ENCODE results near the gene ADAMTS14. TPM values are rescaled to one million over a fixed set of nuclear protein-coding genes. Genes with fewer than 3 reads are reported as not detected.

The ADAMTS14 gene
- total RNA-seq, 2 donors from 2014 or later, result 0.24 to 0.37 TPM

DNA sequence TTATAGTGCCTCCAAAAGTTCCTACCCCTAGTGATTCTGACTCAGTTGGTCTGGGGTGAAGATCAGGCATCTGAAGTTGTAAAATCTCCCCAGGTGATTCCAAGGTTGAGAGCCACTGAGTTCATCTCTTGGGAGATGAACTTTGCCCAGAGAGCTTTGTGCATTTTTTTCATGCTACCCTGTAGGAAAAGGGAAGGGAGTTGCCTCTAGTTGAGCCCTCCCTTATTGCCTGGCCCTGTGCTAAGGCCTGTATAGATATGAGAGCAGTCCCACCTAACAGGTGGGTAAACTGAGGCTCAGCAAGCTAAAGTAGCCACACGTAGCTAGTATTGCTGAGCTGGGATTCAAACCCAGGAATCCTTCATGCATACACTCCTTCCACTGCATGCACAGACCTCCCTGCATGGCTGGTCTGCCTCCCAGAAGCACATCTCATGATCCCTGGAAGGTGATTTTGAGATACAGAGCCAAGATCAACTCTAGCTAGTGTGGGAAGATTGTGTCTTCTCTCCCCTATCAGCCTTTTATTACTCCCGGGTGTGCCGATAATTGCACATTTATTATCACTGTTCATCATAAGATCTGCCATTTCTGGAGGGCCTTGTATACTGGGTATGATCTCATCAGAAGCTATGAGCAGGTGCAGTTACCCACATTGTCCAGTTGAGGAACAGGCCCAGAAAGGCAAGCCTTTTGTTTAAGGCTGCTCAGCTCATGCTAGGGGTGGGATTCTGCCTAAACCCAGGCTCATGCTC is 65.9 kb downstream of the ADAMTS14 start:
- H3K27ac Mint-ChIP-seq, result no peak overlapping the region
- no peaks in the 10 kb centered on the region for H3K9me3 Mint-ChIP-seq
- DNase-seq (no peak), ATAC-seq (replicated peaks in 1 of 2) (no peak)
- H3K36me3 Mint-ChIP-seq (ENCODE audit: insufficient read depth in 2 of 2), result no peaks in the 10 kb centered on the region
- no peak overlapping the region for H3K4me3 Mint-ChIP-seq
- H3K27me3 Mint-ChIP-seq (ENCODE audit: low read depth), result no peaks in the 10 kb centered on the region
- H3K4me1 Mint-ChIP-seq (ENCODE audit: low read depth), result peaks cover 8% of the 10 kb centered on the region

DNA sequence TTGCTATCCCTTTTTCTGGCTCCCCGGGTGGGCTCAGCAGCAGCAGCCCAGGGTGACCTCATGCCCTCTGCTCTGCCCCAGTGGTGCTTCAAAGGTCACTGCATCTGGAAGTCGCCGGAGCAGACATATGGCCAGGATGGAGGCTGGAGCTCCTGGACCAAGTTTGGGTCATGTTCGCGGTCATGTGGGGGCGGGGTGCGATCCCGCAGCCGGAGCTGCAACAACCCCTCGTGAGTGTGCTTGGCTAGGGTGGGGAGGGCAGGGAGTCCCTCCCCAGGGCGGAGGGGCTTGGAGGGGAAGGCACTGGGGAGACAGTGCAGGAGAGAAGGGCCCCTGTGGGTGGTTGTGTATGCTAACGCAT is 66.4 kb downstream of the ADAMTS14 start:
- H3K27me3 Mint-ChIP-seq (ENCODE audit: low read depth), result no peaks in the 10 kb centered on the region
- ATAC-seq (replicated peaks in 1 of 2) (no peak), DNase-seq (no peak)
- no peak overlapping the region for H3K4me3 Mint-ChIP-seq
- no peaks in the 10 kb centered on the region for H3K9me3 Mint-ChIP-seq
- H3K4me1 Mint-ChIP-seq (ENCODE audit: low read depth), result peaks cover 8% of the 10 kb centered on the region
- no peaks in the 10 kb centered on the region for H3K36me3 Mint-ChIP-seq (ENCODE audit: insufficient read depth in 2 of 2)
- no peak overlapping the region for H3K27ac Mint-ChIP-seq

DNA sequence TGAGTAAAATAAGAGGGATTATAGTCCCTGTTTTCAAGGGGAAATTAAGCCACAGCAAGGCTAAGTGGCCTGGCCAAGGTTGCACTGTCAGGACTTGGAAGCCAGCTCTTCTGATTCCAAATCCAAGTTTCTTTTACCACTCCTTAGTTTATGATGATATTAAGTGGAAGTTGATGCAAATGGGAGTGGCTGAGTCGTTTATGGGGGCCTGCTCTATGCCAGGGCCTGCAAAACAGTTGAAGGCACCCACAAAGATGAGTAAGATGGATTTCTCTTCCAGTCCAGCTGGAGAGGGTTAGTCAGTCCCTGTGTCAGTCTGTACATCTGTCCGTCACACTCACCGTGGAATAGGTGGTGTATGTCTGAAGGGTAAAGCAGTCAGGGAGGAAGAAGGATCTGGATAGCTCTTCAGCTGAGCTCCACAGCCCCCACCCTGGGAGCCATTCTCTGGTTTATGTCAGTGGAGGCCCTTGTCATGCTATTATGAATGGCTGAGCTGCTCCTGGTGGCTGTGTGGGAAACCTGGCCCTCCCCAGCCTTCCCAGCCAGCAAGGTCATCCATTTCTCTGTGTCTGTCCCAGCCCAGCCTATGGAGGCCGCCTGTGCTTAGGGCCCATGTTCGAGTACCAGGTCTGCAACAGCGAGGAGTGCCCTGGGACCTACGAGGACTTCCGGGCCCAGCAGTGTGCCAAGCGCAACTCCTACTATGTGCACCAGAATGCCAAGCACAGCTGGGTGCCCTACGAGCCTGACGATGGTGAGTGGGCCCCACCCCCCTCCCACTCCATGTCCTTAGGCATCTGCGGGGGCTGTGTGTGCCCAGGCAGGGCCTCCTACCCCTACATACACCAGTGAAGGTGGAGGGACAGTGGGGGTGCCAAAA is 68.3 kb downstream of the ADAMTS14 start:
- Mint-ChIP-seq H3K36me3 (ENCODE audit: insufficient read depth in 2 of 2) (no peaks in the 10 kb centered on the region), H3K27me3 (ENCODE audit: low read depth) (no peaks in the 10 kb centered on the region), H3K4me1 (ENCODE audit: low read depth) (peaks cover 8% of the 10 kb centered on the region), H3K9me3 (no peaks in the 10 kb centered on the region), H3K4me3 (no peak overlapping the region), H3K27ac (no peak overlapping the region)
- DNase-seq, result no peak
- ATAC-seq (replicated peaks in 1 of 2), result no peak

DNA sequence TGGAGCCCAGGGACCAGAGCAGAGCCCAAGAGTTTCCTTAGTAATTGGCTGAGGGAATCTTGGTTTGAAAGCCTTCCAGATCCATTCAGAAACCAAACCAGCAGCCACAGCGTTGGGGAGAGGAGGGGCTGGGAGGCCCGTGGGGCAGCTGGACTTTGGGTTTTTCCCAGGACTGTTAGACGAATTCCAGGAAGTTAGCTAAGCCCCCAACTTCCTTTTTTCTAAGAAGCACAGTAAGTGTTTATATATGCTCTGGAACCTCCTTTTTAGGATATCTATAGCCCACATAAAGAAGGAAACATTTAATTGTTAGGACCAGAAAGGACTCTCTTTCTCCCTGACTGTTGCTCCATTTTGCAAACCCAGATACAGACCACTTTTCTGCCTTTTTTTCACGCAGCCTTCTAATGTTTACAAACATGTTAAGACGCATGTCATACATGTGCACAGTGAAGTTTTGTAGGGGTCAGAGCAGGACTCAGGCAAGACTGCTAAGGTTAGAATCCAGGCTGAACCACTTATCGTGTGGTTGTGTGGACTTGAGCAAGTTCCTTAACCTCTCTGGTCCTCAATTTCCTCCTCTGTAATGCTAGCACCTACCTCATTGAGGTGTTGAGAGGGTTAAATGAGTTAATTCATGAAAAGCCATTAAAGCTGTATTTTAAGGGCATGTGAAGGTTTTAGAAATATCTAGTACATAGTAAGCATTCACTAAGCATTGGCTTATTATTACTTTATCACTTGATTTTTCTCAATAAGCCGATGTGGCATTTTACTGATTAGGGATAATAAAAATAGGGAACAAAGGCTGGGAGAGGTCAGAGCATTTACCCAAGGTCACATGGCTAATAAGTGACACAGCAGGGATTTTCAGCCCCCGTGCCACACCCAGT is 70.5 kb downstream of the ADAMTS14 start:
- no peaks in the 10 kb centered on the region for H3K27me3 Mint-ChIP-seq (ENCODE audit: low read depth)
- peak overlapping the region; percentile 17 for H3K27ac Mint-ChIP-seq
- H3K9me3 Mint-ChIP-seq, result no peaks in the 10 kb centered on the region
- H3K36me3 Mint-ChIP-seq (ENCODE audit: insufficient read depth in 2 of 2), result no peaks in the 10 kb centered on the region
- no peak for DNase-seq
- ATAC-seq (replicated peaks in 1 of 2), result no peak
- no peak overlapping the region for H3K4me3 Mint-ChIP-seq
- H3K4me1 Mint-ChIP-seq (ENCODE audit: low read depth), result peaks cover 8% of the 10 kb centered on the region

DNA sequence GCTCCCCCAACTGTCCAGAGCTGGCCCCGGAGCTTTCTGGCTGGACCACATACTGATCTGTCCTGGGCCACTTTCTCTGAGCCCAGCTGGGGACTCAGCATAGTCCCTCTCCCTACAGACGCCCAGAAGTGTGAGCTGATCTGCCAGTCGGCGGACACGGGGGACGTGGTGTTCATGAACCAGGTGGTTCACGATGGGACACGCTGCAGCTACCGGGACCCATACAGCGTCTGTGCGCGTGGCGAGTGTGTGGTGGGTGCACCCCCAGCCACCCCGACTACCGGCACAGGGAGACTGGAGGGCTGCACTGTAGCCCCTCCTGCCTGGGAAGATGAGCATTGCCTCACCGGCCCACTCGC is 71.1 kb downstream of the ADAMTS14 start:
- ATAC-seq (replicated peaks in 1 of 2), result no peak

GRCh38 chr10:70743879-70744278 is 71.6 kb downstream of the ADAMTS14 start:
- H3K4me3 Mint-ChIP-seq, result no peak overlapping the region
- H3K27me3 Mint-ChIP-seq (ENCODE audit: low read depth), result no peaks in the 10 kb centered on the region
- no peaks in the 10 kb centered on the region for H3K9me3 Mint-ChIP-seq
- H3K36me3 Mint-ChIP-seq (ENCODE audit: insufficient read depth in 2 of 2), result no peaks in the 10 kb centered on the region
- peaks cover 8% of the 10 kb centered on the region for H3K4me1 Mint-ChIP-seq (ENCODE audit: low read depth)
- no peak for DNase-seq
- ATAC-seq (replicated peaks in 1 of 2), result no peak
- H3K27ac Mint-ChIP-seq, result no peak overlapping the region

More for the DNA sequence above, 71.1 kb downstream of the ADAMTS14 start:
- DNase-seq, result no peak
- no peaks in the 10 kb centered on the region for H3K27me3 Mint-ChIP-seq (ENCODE audit: low read depth)
- no peak overlapping the region for H3K27ac Mint-ChIP-seq
- no peaks in the 10 kb centered on the region for H3K9me3 Mint-ChIP-seq
- H3K4me1 Mint-ChIP-seq (ENCODE audit: low read depth), result peaks cover 8% of the 10 kb centered on the region
- H3K36me3 Mint-ChIP-seq (ENCODE audit: insufficient read depth in 2 of 2), result no peaks in the 10 kb centered on the region
- no peak overlapping the region for H3K4me3 Mint-ChIP-seq

DNA sequence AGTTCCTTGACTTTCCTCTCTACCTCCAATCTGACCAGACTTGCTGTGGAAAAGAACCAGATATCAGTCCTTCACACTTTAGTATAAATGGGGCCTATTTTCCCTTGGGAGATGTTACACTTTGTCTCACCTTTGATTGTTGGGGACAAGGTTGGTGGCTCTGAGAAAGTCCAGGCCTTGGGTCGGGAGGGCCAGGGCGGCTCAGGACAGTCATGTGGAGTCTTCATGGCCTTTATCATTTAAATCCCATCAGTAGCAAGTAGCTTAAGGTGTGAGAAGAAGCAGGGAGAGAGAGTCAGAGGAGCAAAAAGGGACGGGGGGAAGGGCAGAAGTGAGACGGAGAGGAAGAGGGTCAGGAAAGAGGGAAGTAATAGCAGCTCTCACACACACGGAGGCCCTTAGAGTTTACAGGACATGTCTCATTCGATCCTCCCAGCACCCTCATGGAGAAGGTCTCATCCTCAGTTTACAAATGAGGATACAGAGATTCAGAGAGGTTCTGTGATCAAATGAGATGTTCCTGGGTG is 72.4 kb downstream of the ADAMTS14 start:
- Mint-ChIP-seq H3K9me3 (no peaks in the 10 kb centered on the region), H3K4me3 (no peak overlapping the region), H3K4me1 (ENCODE audit: low read depth) (peaks cover 8% of the 10 kb centered on the region), H3K27me3 (ENCODE audit: low read depth) (no peaks in the 10 kb centered on the region), H3K27ac (no peak overlapping the region), H3K36me3 (ENCODE audit: insufficient read depth in 2 of 2) (no peaks in the 10 kb centered on the region)
- DNase-seq, result no peak
- ATAC-seq (replicated peaks in 1 of 2), result no peak

GRCh38 chr10:70745555-70745954 is 73.2 kb downstream of the ADAMTS14 start:
- Mint-ChIP-seq H3K4me1 (ENCODE audit: low read depth) (peaks cover 8% of the 10 kb centered on the region), H3K36me3 (ENCODE audit: insufficient read depth in 2 of 2) (no peaks in the 10 kb centered on the region), H3K4me3 (no peak overlapping the region), H3K27me3 (ENCODE audit: low read depth) (no peaks in the 10 kb centered on the region), H3K27ac (no peak overlapping the region), H3K9me3 (no peaks in the 10 kb centered on the region)
- ATAC-seq (replicated peaks in 1 of 2) (no peak), DNase-seq (no peak)

DNA sequence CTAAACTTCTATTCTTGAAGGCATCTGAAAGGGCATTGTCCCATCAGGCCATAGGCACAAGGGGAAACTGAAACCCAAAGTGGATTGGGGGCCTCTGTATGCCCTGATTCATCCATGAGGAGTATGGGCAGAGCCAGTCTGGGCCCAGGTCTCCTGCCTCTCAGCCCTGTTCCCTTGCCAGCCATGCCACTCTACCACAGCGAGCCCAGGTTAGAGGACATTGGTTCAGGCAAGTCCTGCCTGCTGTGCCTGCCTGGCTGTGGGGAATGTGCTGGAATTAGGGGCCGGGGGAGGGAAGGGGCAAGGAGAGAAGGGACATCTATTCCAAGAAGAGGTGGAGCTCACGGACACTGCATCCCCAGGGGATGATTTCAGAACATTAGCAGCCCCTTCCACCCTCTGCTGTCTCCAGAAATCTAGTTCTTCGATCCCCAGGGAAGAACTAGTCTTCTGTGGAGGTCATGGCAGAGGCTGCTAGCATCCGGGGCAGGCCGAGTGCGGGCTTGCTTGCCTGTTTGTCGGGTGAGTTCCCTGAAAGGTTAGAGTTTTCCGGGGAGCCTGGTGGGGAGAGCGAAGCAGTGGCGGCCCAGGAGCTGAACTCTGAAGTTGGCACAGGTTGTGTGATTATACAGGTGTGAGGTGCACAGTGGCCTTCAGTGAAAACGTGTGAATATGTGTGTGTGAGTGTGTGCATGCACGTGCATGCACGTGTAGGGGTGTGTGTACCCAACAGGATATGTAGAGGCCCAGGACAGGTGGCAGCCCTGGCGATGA is 75.1 kb downstream of the ADAMTS14 start:
- Mint-ChIP-seq H3K4me1 (ENCODE audit: low read depth) (peaks cover 8% of the 10 kb centered on the region), H3K27me3 (ENCODE audit: low read depth) (no peaks in the 10 kb centered on the region), H3K36me3 (ENCODE audit: insufficient read depth in 2 of 2) (no peaks in the 10 kb centered on the region), H3K9me3 (no peaks in the 10 kb centered on the region), H3K4me3 (no peak overlapping the region), H3K27ac (no peak overlapping the region)
- DNase-seq (no peak), ATAC-seq (replicated peaks in 1 of 2) (no peak)

GRCh38 chr10:70748305-70748704 is 76.0 kb downstream of the ADAMTS14 start:
- H3K36me3 Mint-ChIP-seq (ENCODE audit: insufficient read depth in 2 of 2), result no peaks in the 10 kb centered on the region
- no peaks in the 10 kb centered on the region for H3K9me3 Mint-ChIP-seq
- H3K27ac Mint-ChIP-seq, result no peak overlapping the region
- no peak overlapping the region for H3K4me3 Mint-ChIP-seq
- no peak for DNase-seq
- ATAC-seq (replicated peaks in 1 of 2), result no peak
- no peaks in the 10 kb centered on the region for H3K27me3 Mint-ChIP-seq (ENCODE audit: low read depth)
- no peaks in the 10 kb centered on the region for H3K4me1 Mint-ChIP-seq (ENCODE audit: low read depth)

DNA sequence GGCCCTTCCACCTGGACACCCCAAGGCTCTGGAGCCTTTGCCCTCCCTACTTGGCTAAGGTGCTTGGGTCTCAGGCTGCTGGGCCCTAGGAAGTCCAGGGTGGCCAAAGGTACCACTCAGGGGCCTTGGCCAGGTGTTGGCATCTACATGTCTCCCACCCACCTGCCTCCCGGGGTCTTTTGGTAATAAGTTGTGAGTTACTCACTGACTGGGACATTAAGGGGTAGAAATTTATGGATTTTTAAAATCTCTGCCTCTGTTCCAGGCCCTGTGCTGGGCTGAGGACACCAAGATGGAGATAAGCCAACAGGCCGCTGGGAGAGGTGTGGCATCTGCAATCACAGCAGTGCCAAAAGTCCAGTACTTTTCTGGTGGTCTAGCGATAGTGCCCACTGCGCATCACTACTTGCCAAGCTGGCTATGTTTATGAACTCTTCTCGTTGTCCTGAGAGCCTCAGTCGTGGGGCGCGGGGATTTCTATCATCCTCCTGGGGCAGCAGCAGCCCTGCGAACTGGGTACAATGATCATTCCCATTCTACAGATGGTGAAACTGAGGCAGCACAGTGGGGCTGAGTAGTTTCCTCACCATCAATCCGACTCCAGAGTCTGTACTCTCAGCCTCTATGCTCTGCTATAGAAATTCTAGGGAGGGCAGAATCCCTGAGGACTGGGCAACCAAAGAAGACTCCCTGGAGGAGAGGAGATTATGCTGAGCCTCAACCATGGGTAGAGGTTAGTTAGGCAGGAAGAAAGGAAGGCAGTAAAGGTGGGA is 76.7 kb downstream of the ADAMTS14 start:
- ATAC-seq (replicated peaks in 1 of 2), result no peak
- H3K27me3 Mint-ChIP-seq (ENCODE audit: low read depth), result no peaks in the 10 kb centered on the region
- no peaks in the 10 kb centered on the region for H3K9me3 Mint-ChIP-seq

DNA sequence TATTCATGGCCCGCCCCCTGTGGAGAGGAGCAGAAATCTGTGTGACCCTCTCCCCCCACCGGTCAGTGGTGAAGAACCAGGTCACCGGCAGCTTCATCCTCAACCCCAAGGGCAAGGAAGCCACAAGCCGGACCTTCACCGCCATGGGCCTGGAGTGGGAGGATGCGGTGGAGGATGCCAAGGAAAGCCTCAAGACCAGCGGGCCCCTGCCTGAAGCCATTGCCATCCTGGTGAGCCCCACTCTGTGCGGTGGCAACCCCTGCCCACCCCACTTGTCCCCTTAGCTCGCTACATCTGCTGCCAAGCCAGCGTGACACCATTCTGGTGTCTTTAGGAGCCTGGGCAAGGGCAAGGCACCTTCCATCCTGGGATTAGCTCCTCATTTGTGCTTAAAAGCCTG is 77.5 kb downstream of the ADAMTS14 start:
- no peaks in the 10 kb centered on the region for H3K27me3 Mint-ChIP-seq (ENCODE audit: low read depth)
- no peak for ATAC-seq (replicated peaks in 1 of 2)
- no peaks in the 10 kb centered on the region for H3K9me3 Mint-ChIP-seq
- H3K4me3 Mint-ChIP-seq, result no peak overlapping the region
- no peak overlapping the region for H3K27ac Mint-ChIP-seq
- no peaks in the 10 kb centered on the region for H3K4me1 Mint-ChIP-seq (ENCODE audit: low read depth)
- H3K36me3 Mint-ChIP-seq (ENCODE audit: insufficient read depth in 2 of 2), result no peaks in the 10 kb centered on the region
- no peak for DNase-seq

More for the DNA sequence above, 76.7 kb downstream of the ADAMTS14 start:
- no peak overlapping the region for H3K4me3 Mint-ChIP-seq
- no peak for DNase-seq
- no peaks in the 10 kb centered on the region for H3K4me1 Mint-ChIP-seq (ENCODE audit: low read depth)
- H3K27ac Mint-ChIP-seq, result no peak overlapping the region
- H3K36me3 Mint-ChIP-seq (ENCODE audit: insufficient read depth in 2 of 2), result no peaks in the 10 kb centered on the region
